GM12875 (cell line): ENCODE measurements around the gene TMEM132A.
"Not testable (repeated sequence)": the region's sequence is repeated elsewhere in the genome, so short reads cannot be mapped to it uniquely, and the experiment has no call there.

ENCODE experiments used
- H3K4me3 ChIP-seq: one replicate; pipeline ENCODE4 v1.5.1; 2011; ENCODE audit warnings: low read depth, low read length, control low read depth
- TF ChIP-seq, protein P1 (sequence below): IDR thresholded peaks from 2 replicates; pipeline ENCODE4 v1.5.1; 2011; ENCODE audit warnings: low read depth, mild to moderate bottlenecking, control low read depth, inconsistent platforms, low read length, moderate library complexity, borderline replicate concordance; ENCODE audit not compliant: insufficient read depth

TMEM132A gene

DNA sequence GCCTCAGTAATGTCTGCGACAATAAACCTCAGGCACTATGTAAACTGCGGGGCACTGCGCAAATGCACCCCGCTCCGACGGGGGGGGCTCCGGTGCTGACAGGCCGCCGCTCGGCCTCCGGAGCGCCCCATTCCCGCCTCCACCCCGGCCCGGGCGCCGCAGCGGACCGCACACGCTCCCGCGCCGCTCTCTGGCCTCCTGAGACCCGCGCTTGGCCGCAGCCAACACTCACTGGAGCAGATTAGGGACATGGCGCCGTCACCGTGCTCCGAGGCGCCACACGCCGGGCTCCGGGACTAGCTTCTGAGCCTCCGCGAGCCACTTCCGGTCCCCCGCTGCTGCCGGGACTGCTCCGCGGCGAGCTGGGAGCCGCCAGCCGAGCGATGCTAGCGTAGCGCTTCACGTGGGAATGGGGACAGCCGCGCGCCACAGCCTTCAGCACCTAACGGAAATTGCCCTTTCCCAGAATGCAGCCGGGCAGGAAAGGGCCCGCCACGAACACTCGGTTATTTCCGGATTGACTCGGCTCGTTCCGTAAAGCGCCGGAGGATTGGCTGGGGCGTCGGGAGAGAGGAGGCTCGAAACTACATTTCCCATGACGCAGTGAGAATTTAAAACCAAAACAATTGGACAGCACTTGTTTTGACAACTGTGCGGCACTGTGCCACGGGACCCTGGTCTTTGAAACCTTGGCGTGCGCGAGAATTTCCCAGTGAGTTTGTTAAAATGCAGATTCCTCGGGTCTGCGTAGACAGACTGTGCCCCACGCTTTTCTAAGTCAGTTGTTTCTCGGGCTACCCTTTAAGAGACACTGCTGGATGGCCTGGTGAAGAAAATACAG is 17.9 kb upstream of the TMEM132A start, which contains the start of gene PRPF19:
Gene PRPF19 (minus strand): TSS at position 454 of the 841 bp plus-strand sequence. CDS start 203 bp downstream, at position 251.
- TF ChIP-seq, protein P1, sequence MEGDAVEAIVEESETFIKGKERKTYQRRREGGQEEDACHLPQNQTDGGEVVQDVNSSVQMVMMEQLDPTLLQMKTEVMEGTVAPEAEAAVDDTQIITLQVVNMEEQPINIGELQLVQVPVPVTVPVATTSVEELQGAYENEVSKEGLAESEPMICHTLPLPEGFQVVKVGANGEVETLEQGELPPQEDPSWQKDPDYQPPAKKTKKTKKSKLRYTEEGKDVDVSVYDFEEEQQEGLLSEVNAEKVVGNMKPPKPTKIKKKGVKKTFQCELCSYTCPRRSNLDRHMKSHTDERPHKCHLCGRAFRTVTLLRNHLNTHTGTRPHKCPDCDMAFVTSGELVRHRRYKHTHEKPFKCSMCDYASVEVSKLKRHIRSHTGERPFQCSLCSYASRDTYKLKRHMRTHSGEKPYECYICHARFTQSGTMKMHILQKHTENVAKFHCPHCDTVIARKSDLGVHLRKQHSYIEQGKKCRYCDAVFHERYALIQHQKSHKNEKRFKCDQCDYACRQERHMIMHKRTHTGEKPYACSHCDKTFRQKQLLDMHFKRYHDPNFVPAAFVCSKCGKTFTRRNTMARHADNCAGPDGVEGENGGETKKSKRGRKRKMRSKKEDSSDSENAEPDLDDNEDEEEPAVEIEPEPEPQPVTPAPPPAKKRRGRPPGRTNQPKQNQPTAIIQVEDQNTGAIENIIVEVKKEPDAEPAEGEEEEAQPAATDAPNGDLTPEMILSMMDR: no peak
- H3K4me3 ChIP-seq: peak within 1 kb of the TSS; percentile 90

DNA sequence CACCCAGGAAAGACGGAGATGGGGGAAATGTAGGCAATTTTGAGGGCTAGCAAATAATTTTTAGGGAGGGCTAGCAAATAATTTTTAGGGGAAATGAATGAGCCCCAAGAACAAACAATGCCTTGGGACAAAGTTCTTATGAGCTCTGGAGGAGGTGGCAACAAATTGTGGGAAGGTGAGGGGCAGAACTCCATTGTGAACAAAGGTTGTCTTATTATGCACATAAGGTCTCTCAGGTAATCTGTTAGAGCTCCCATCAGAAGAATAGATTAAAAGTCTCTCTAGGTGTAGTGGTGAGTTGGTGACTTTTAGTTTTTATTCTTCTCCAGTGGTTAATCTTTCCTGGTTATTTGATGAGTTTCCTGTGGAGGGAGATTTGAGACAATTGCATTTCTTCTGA is 15.5 kb upstream of the TMEM132A start:
- TF ChIP-seq, protein P1: no peak
- no peak overlapping the region for H3K4me3 ChIP-seq

DNA sequence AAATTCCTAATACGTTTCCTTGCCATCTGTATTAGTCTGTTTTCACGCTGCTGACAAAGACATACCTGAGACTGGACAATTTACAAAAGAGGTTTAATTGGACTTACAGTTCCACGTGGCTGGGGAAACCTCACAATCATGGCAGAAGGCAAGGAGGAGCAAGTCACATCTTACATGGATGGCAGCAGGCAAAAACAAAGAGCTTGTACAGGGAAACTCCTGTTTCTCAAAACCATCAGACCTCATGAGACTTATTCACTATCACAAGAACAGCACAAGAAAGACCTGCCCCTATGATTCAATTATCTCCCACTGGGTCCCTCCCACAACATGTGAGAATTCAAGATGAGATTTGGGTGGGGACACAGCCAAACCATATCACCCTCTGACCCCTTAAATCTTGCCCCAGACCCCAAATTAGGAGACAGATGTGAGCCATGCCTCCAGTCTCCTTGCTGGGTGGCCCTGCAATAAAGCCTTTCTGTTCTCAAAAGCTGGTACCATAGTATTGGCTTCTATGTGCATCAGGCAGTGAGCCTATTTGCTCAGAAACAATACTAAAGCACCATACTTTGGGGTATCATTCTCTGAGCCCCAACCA is 14.5 kb upstream of the TMEM132A start:
- H3K4me3 ChIP-seq: not testable (repeated sequence)

DNA sequence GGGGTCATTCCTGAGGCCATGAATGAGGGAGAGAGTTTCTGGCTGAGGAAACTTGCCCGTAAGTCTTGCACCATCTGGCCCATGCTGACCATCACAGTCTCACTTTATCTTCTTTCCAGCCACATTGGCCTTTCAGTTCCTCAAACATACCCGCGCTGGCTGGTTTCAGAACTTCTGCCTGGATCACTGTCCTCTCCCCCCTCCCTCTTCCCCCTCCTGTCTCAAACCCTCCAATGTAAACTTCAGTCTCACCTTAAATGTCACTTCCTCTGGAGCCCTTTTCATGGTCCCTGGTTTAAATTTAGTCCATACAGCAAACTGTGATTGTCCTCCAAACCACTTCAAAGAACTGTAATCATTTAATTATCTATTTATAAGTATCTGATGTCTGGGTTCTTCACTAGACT is 14.0 kb upstream of the TMEM132A start:
- TF ChIP-seq, protein P1: no peak
- H3K4me3 ChIP-seq: no peak overlapping the region

DNA sequence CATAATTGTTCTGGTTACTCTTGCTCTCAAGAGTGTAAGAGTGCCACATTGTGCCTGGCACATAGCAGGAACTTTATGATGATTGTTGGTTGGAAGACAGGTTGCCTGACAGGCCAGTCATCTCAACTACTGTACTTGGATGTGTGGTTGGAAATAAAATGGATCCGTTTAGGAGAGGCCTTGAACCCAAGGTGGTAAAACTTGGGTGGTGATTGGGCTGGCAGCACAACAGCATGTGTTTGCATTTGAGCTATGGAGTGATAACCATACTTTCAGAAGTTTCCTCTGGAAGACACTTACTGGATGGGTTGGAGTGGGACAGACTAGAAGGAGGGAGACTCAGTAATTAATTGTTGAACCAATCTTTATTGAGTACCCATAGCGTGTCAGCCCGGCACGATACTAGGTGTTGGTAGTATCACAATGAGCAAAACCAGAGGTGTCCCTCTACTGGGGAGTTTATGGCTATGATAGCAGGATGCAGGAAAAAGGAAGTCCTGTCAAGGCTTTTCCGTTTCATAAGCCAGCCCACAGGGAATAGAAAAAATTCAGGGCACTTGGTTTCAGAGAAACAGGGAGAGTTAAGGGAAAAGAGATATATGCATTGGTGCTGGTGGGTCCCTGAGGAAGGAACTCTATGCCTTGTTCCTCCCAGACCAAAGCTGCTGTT is 13.4 kb upstream of the TMEM132A start:
- TF ChIP-seq, protein P1: no peak
- no peak overlapping the region for H3K4me3 ChIP-seq

DNA sequence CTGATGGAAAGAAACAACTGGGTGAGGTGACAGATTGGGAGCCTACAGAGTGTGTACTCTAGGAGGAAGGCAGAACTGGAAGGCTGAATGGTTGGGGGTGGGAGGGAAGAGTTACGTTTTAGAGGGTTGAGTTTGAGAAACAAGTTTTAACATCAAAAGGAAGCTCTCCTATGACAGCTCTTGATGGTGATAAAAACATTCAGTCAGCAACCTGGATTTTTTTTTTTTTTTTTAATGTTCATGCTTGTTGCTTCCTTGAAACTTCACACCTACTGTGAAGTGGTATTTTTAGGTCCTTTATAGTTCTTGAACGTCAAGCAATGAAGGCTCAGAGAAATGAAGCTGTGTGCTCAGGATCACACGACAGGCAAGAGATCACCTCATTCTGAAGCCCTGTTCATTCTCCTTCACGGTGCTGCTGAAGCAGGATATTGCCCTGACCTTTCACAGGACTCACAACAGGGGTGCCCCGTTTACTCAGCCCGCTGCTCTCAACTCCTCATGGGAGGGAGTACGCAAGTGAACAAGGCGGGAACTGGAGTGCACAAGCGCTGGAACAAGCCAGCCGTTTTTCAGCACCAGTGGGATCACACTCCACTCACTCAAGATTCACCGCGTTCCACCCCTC is 11.9 kb upstream of the TMEM132A start:
- no peak overlapping the region for H3K4me3 ChIP-seq
- TF ChIP-seq, protein P1: no peak

DNA sequence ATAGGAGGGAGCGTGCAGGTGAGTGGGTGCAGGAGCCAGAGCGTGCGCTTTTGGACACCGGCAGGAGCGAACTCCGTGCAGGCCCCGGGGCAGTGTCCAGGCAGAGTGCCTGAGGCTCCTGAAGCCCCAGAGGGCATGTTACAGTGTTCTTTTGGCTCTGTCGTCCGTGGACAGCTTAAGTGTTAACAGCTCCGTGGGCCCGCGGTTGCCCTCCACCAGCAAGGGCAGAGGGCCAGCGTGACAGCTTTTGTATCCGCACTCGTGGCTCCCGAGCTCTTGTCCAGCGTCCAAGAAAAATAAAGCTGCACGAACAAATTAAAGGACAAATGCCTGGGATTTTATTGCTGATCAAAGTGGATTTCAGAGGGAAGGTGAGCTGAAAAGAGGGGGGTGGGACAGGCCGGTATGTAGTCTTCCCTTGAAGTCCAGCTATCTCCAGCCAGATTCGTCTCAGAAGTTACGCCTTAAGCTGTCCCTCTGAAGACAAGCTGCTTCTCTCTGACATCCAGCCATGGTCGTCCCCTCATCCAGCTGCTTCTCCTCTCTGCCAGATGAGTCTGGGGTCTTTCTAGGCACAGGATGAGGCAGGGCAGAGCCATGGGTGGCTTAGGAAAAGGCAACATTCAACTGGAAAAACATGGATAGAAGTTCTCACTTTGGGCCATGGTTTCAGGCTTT is 11.3 kb upstream of the TMEM132A start:
- TF ChIP-seq, protein P1: no peak
- H3K4me3 ChIP-seq: no peak overlapping the region
